ENCODE data around the gene DNM2. TPM values are rescaled to one million over a fixed set of nuclear protein-coding genes. Genes with fewer than 3 reads are reported as not detected.

DNM2 gene
- total RNA-seq, 1 donor from 2014 or later: 184 TPM

- Mint-ChIP-seq H3K4me1 (ENCODE audit: unreplicated experiment) (peaks cover 21% of the 10 kb centered on the region), H3K27me3 (ENCODE audit: unreplicated experiment) (peaks cover 8% of the 10 kb centered on the region), H3K36me3 (ENCODE audit: low read depth, unreplicated experiment) (peaks cover 17% of the 10 kb centered on the region), H3K9me3 (ENCODE audit: unreplicated experiment) (no peaks in the 10 kb centered on the region), H3K4me3 (ENCODE audit: unreplicated experiment) (no peak overlapping the region), H3K27ac (ENCODE audit: unreplicated experiment) (peak overlapping the region; percentile 88)
- peak; percentile 21 for TF ChIP-seq CTCF (IDR thresholded peaks at IDR 0.05; ENCODE audit: unreplicated experiment)
- DNase-seq (ENCODE audit: low spot score): peak; percentile 58
These were observed 51.9 kb downstream of the DNM2 start for GRCh38 chr19:10769533-10770491.

- H3K27me3 Mint-ChIP-seq (ENCODE audit: unreplicated experiment): peaks cover 2% of the 10 kb centered on the region
- peaks cover 14% of the 10 kb centered on the region for H3K4me1 Mint-ChIP-seq (ENCODE audit: unreplicated experiment)
- no peak for TF ChIP-seq CTCF (IDR thresholded peaks at IDR 0.05; ENCODE audit: unreplicated experiment)
- peaks cover 35% of the 10 kb centered on the region for H3K36me3 Mint-ChIP-seq (ENCODE audit: low read depth, unreplicated experiment)
- DNase-seq (ENCODE audit: low spot score): no peak
- H3K9me3 Mint-ChIP-seq (ENCODE audit: unreplicated experiment): no peaks in the 10 kb centered on the region
- no peak overlapping the region for H3K4me3 Mint-ChIP-seq (ENCODE audit: unreplicated experiment)
- no peak overlapping the region for H3K27ac Mint-ChIP-seq (ENCODE audit: unreplicated experiment)
These were observed 56.1 kb downstream of the DNM2 start for GRCh38 chr19:10773969-10774368.

- no peaks in the 10 kb centered on the region for H3K9me3 Mint-ChIP-seq (ENCODE audit: unreplicated experiment)
- no peak overlapping the region for H3K27ac Mint-ChIP-seq (ENCODE audit: unreplicated experiment)
- H3K4me1 Mint-ChIP-seq (ENCODE audit: unreplicated experiment): peaks cover 8% of the 10 kb centered on the region
- H3K27me3 Mint-ChIP-seq (ENCODE audit: unreplicated experiment): peaks cover 2% of the 10 kb centered on the region
- H3K4me3 Mint-ChIP-seq (ENCODE audit: unreplicated experiment): no peak overlapping the region
- no peak for DNase-seq (ENCODE audit: low spot score)
- peaks cover 40% of the 10 kb centered on the region for H3K36me3 Mint-ChIP-seq (ENCODE audit: low read depth, unreplicated experiment)
- TF ChIP-seq CTCF (IDR thresholded peaks at IDR 0.05; ENCODE audit: unreplicated experiment): no peak
These were observed 57.0 kb downstream of the DNM2 start for GRCh38 chr19:10774893-10775292.

- peak overlapping the region; percentile 45 for H3K27ac Mint-ChIP-seq (ENCODE audit: unreplicated experiment)
- H3K9me3 Mint-ChIP-seq (ENCODE audit: unreplicated experiment): no peaks in the 10 kb centered on the region
- H3K27me3 Mint-ChIP-seq (ENCODE audit: unreplicated experiment): peaks cover 2% of the 10 kb centered on the region
- H3K36me3 Mint-ChIP-seq (ENCODE audit: low read depth, unreplicated experiment): peaks cover 44% of the 10 kb centered on the region
- H3K4me3 Mint-ChIP-seq (ENCODE audit: unreplicated experiment): peak overlapping the region; percentile 67
- no peak for DNase-seq (ENCODE audit: low spot score)
- peaks cover 9% of the 10 kb centered on the region for H3K4me1 Mint-ChIP-seq (ENCODE audit: unreplicated experiment)
- TF ChIP-seq CTCF (IDR thresholded peaks at IDR 0.05; ENCODE audit: unreplicated experiment): no peak
These were observed 59.2 kb downstream of the DNM2 start for GRCh38 chr19:10776900-10777650.
